ENCODE measurements around the gene PEX14. TPM values are rescaled to one million over a fixed set of nuclear protein-coding genes. Genes with fewer than 3 reads are reported as not detected.

The PEX14 gene
- total RNA-seq, 1 experiment from 2014 or later, result 27.3 TPM

- no peak for TF ChIP-seq AFF4 (CRISPR knock-in tag; IDR thresholded peaks at IDR 0.05; ENCODE audit: borderline replicate concordance)
- TF ChIP-seq ELF4 (CRISPR knock-in tag; IDR thresholded peaks at IDR 0.05; ENCODE audit: low read depth), result no peak
- no peak for TF ChIP-seq SMAD4 (CRISPR knock-in tag; IDR thresholded peaks at IDR 0.05)
- no peak for TF ChIP-seq ZNF423 (CRISPR knock-in tag; IDR thresholded peaks at IDR 0.05)
- no peak for TF ChIP-seq ZNF232 (CRISPR knock-in tag; IDR thresholded peaks at IDR 0.05)
- TF ChIP-seq ZNF281 (CRISPR knock-in tag; IDR thresholded peaks at IDR 0.05), result no peak
- TF ChIP-seq NFE2L1 (CRISPR knock-in tag; IDR thresholded peaks at IDR 0.05), result no peak
- no peak for TF ChIP-seq ZBTB43 (CRISPR knock-in tag; IDR thresholded peaks at IDR 0.05)
- no peak for TF ChIP-seq USF1 (CRISPR knock-in tag; IDR thresholded peaks at IDR 0.05)
- no peak for TF ChIP-seq ZNF138 (CRISPR knock-in tag; conservative IDR thresholded peaks at IDR 0.05)
- 0 out of 2 replicates have a peak, but pooled peaks have one; percentile 46 for TF ChIP-seq E2F5 (CRISPR knock-in tag; IDR thresholded peaks at IDR 0.05)
- no peak for TF ChIP-seq CDX4 (CRISPR knock-in tag; IDR thresholded peaks at IDR 0.05; ENCODE audit: borderline replicate concordance)
- TF ChIP-seq ZNF532 (CRISPR knock-in tag; IDR thresholded peaks at IDR 0.05; ENCODE audit: borderline replicate concordance), result no peak
- no peak for TF ChIP-seq OVOL2 (CRISPR knock-in tag; IDR thresholded peaks at IDR 0.05; ENCODE audit: borderline replicate concordance)
- peak; percentile 85; the same call in 1 of the 2 replicates for TF ChIP-seq ESRRA (CRISPR knock-in tag; IDR thresholded peaks at IDR 0.05; ENCODE audit: borderline replicate concordance)
- no peak for TF ChIP-seq TP53 (CRISPR knock-in tag; IDR thresholded peaks at IDR 0.05)
- TF ChIP-seq TEAD4 (CRISPR knock-in tag; IDR thresholded peaks at IDR 0.05), result no peak
- peak; percentile 94 for TF ChIP-seq ZNF263 (CRISPR knock-in tag; IDR thresholded peaks at IDR 0.05; ENCODE audit: low read depth)
- TF ChIP-seq FOXK1 (CRISPR knock-in tag; IDR thresholded peaks at IDR 0.05), result no peak
- no peak for TF ChIP-seq AR (CRISPR knock-in tag; IDR thresholded peaks at IDR 0.05)
- TF ChIP-seq EMX1 (CRISPR knock-in tag; IDR thresholded peaks at IDR 0.05), result no peak
Observed at GRCh38 chr1:10639011-10639774, 164.4 kb downstream of the PEX14 start (continued).

Measured in WTC11 (cell line).